Amniotic epithelial cell (primary cell): Measurements from ENCODE around the gene UACA.
"Not testable (repeated sequence)": the region's sequence is repeated elsewhere in the genome, so short reads cannot be mapped to it uniquely, and the experiment has no call there.

Source experiments
- DNase-seq: peaks from one replicate; pipeline ENCODE4 v3.0.0-alpha.2; 2010; ENCODE audit warnings: low read depth

The UACA gene

GRCh38 chr15:70663069-70663468 is 100.3 kb downstream of the UACA start:
- not testable (repeated sequence) for DNase-seq

- no peak for DNase-seq
Observed at GRCh38 chr15:70659662-70660061, 103.7 kb downstream of the UACA start.

- no peak for DNase-seq
Observed at GRCh38 chr15:70658641-70659040, 104.7 kb downstream of the UACA start.

- no peak for DNase-seq
Observed at GRCh38 chr15:70653426-70653825, 109.9 kb downstream of the UACA start.

DNA sequence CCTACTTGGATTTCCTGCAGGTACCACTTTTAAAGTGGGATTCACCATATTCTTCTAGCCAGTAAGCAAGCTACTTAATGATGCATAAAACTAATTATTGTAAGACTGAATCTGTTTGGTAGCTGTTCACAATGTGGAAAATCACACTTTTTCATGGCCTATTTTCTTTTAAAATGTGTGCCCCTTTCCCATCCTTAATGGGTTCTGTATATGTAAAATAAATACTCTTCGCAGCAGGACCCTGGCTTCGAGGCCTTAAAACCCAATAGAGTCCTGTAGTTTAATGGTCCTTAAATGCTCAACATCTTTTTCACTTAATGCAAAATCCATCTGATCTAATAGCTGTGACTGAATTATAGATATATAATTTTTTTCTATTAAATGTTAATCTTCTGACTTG is 111.0 kb downstream of the UACA start:
- DNase-seq, result no peak

GRCh38 chr15:70651303-70651845 is 112.0 kb downstream of the UACA start:
- DNase-seq, result no peak

DNA sequence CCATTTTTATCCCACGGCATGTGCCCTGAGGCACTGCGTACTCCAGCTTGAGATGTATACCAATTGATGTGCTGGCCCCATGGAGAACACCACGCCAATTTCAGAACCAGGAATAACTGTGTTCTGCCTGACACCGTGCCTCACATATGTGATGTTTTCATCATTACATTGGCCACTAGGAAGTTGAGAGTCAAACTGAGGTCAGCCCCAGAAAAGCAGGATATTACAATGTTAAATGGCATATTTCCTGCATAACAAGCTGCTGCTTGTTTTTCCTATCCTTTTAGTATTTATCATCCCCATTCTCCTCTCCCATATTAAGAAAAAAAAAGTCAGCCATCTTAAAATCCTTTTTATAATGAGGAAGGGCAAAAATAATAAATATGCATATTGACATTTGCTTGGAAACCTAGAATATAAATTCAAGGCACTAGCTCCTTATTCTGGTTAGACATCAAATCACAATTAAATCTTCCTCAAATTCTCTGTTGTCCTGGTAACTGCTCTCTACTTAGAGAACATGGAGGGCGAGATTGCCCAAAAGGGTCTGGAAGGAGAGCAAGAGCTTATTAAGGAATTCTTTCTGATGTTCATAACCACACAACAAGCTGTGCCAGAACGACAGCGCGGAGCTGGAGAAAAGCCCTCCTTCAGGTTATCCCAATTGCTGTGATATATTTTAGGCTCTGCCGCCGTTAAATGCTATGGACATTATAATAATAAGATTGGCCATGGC is 112.6 kb downstream of the UACA start:
- no peak for DNase-seq

DNA sequence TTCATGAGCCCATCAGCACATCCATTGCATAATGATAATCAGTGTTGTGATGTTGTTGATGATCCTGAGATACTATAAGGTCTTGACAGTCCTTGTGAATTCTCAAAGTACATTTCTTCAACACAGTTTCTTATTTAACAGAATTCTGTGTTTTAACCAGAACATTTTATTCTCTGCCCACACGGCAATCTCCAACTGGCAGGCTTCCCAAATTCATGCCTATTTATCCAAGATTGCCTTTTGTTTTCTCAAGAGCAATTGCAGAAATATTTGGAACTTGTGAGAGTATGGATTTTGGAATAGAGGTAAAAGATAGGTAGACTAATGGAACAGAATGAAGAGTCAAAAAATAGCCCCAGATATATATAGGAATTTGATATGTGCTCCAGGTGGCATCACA is 116.0 kb downstream of the UACA start:
- DNase-seq, result no peak

GRCh38 chr15:70646169-70646568 is 117.2 kb downstream of the UACA start:
- no peak for DNase-seq

- DNase-seq, result no peak
Observed at GRCh38 chr15:70643783-70644125, 119.6 kb downstream of the UACA start.

DNA sequence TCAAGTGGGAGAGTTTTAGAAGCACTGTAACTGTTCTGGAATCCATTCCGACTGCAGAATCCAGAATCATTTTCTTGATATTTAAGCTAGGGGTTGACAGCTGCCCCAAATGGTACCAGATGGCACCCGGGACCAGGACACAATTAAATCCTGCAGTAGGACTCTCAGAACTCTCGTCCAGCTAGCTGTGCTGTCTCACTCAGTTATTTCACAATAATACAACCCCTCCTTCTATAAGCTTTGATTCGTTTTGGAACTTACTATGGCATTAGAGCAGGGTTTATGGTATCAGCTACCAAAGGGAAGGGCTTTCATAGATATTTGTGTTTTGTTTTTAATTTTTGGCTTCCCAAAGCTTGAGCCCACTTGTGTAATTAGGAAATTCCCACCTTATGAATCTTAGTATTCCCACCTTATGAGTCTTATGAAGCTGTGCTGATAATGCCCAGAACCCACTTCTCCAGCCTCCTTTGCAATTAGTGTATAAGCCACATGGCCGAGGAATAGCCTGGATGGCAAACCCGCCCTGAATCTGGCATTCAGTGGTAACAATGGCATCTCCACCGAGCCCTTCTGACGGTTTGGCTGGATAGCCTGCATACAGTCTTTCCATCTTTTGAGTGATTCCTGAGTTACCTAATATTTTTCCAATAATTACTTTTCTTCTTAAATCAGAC is 120.1 kb downstream of the UACA start:
- no peak for DNase-seq

DNA sequence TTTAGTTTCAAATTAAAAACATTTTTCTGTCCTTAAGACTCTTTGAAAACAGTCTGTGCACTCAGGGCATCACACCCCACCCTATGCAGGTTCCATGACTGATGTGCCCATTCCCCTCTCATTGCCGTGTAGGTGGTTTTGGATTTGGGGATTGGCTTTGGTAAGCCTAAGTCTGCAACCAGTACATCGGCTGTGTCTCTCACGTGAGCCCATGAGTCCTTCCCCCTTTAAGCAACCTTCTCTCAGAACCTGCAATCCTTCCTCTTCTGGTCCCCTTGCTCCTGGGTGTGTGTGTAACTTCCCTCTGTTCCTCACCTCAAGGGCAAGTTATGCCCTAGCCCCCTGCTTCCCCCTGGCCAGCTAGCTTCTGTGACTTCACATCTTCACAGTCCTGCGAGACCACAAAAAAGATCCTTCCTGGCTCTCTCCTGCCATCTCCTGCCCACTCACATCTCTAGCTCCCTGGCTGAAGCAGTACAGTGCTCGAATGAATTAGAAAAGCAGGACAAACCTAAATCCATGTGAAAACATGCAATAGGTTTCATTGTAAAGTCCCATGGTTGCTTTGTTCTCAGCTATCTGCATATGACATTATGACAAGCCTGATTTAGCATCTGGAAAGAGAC is 126.7 kb downstream of the UACA start:
- DNase-seq, result peak; percentile 43

DNA sequence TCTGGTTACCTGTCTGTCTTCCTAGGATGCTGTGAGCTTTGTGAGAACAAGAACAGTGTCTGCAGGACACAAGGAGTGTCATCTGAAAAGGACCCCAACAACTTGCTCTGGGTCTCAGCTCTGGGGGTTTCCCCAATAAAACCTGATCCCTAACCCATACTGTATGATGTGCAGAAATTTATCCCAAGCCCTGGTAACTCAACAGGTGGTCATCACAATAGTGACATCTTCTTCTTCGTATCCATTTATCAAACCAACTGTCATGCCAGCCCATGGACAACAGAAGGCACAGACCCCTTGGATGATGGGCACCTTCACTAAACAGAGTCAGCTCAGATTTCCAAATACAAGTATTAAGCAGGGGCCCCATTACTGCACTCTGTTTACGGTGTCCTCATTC is 127.5 kb downstream of the UACA start:
- DNase-seq, result no peak

DNA sequence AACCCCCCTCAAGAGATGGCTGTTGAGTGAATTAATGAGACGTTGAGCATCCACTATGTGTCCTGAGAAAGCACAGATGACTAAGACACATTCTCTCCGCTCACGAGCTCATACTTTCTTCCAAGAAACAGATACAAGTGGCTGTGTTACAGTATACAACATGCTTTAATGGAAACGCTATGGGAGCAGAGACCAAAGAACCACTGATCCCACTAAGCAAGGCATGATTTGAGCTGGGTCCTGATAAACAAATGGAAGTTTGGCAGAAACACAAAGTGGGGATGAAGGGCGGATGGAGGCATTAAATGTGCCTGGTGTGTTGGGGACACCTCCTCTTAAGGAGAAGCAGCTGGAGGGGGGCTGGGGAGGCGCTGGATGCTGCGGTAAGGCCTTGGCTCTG is 129.4 kb downstream of the UACA start:
- DNase-seq, result peak; percentile 35

GRCh38 chr15:70633103-70633831 is 130.1 kb downstream of the UACA start:
- DNase-seq, result peak; percentile 19

GRCh38 chr15:70632491-70633102 is 130.8 kb downstream of the UACA start:
- DNase-seq, result peak; percentile 44

- no peak for DNase-seq
Observed at GRCh38 chr15:70632079-70632478, 131.3 kb downstream of the UACA start.

- no peak for DNase-seq
Observed at GRCh38 chr15:70629735-70630273, 133.6 kb downstream of the UACA start.

DNA sequence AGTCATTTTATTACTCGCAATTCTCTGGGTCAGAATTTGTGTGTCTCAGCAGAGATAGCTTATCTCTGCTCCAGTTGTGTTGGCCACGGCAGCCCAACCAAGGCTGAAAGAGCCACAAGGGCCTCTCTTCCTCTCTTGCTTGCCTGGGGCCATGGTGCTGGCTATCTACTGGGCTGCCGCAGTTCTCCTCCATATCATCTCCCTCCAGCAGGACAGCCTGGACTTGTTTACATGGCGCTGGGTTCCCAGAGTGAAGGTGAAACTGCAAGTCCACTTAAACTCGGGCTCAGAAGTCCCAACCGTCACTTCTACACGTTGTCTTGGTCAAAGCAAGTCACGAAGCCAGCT is 134.8 kb downstream of the UACA start:
- no peak for DNase-seq

- DNase-seq, result peak; percentile 50
Observed at GRCh38 chr15:70627734-70628548, 135.4 kb downstream of the UACA start.

DNA sequence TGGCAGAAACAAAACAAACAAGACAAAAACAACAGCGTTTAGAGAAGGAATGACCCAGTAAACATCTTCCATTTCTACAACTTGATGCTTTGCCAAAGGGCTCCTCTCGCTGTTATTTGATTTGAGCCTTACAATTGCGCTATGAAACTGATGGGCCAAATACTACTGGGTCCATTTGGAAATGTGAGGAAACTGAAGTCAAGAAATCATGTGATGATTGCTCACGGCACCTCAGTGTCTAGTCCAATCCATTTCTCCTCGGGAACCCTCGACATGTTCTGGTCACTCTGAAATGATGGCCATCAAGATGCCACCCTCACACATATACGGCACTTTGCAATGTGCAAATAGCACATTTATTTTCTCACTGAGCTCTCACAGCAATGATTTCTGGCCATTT is 136.0 kb downstream of the UACA start:
- DNase-seq, result no peak
